Lung (tissue), 12 donors: ENCODE measurements around the gene TBX5. TPM values are rescaled to one million over a fixed set of nuclear protein-coding genes. Genes with fewer than 3 reads are reported as not detected.

ENCODE experiments used
- ATAC-seq: fragments of 200-7000 bp; cut with Tn5 transposase; one replicate; pipeline ENCODE4 v1.9.1; 2020; ENCODE audit warnings: moderate number of reproducible peaks; ENCODE audit not compliant: insufficient read depth, low FRiP score
- DNase-seq, 3 donors: peaks; one replicate each; pipeline ENCODE4 v3.0.0-alpha.2; 2013 to 2017
- H3K27ac ChIP-seq, 2 donors: one replicate each; pipeline ENCODE4 v1.5.1; 2013; ENCODE audit warnings: mild to moderate bottlenecking in 2 of 2, moderate library complexity in 2 of 2, control low read depth in 1 of 2, inconsistent platforms in 1 of 2, low read depth in 1 of 2, low read length in 1 of 2
- H3K27me3 ChIP-seq, 3 donors: one replicate each; pipeline ENCODE4 v1.5.1; 2013; ENCODE audit warnings: low read length in 2 of 3; ENCODE audit not compliant: control insufficient read depth in 3 of 3, insufficient read depth in 3 of 3
- H3K36me3 ChIP-seq, 4 donors: one replicate each; pipeline ENCODE4 v1.5.1; 2013; ENCODE audit warnings: low read length in 4 of 4, mild to moderate bottlenecking in 1 of 4, moderate library complexity in 1 of 4; ENCODE audit not compliant: control insufficient read depth in 4 of 4, insufficient read depth in 4 of 4
- H3K4me1 ChIP-seq, 5 donors: one replicate each; pipeline ENCODE4 v1.5.1; 2013; ENCODE audit warnings: low read length in 5 of 5, mild to moderate bottlenecking in 2 of 5, moderate library complexity in 1 of 5; ENCODE audit not compliant: control insufficient read depth in 5 of 5, insufficient read depth in 5 of 5
- H3K4me3 ChIP-seq: one replicate; pipeline ENCODE4 v1.5.1; 2013; ENCODE audit warnings: mild to moderate bottlenecking, control low read depth, moderate library complexity
- H3K9ac ChIP-seq, 2 donors: one replicate each; pipeline ENCODE4 v1.5.1; 2013; ENCODE audit warnings: low read length in 2 of 2, control low read depth in 1 of 2; ENCODE audit not compliant: insufficient read depth in 1 of 2
- H3K9me3 ChIP-seq, 4 donors: one replicate each; pipeline ENCODE4 v1.5.1; 2013; ENCODE audit warnings: low read length in 3 of 4, mild to moderate bottlenecking in 1 of 4, moderate library complexity in 1 of 4; ENCODE audit not compliant: control insufficient read depth in 4 of 4, insufficient read depth in 3 of 4
- CTCF ChIP-seq: IDR thresholded peaks from 2 replicates; pipeline ENCODE4 v1.5.1; 2012; ENCODE audit warnings: mild to moderate bottlenecking; ENCODE audit errors: control extremely low read depth, extremely low read depth
- WGBS, 2 donors: extraction: QIAGEN DNeasy Blood & Tissue Kit; methylation state at CpG; one replicate each; pipeline ENCODE4 v1.1.7; 2013; 5-methylcytosine and 5-hydroxymethylcytosine counted together
- polyA plus RNA-seq, 2 donors: library from polyadenylated mRNA; stranded (reverse); fragments of 200-250 nt; gene quantifications; one replicate each; pipeline ENCODE4 v1.2.1, GENCODE V29; 2013
- total RNA-seq, 2 donors: library from RNA; depleted of rRNA in 1 of 2; stranded (reverse); fragments of >200 nt in 1 of 2; gene quantifications; one replicate each; pipeline ENCODE4 v1.2.1, GENCODE V29; 2014 to 2021
- donor health status: control.
- donor health status: control.
- donor health status: Bipolar disorder and iron deficiency.
- donor health status: healthy.
- donor health status: DM: yes; HTN: yes; CAD: no.

Gene TBX5
- total and polyA plus RNA-seq, 4 donors, result 5.6 to 39.7 (median 13.9) TPM

- H3K4me3 ChIP-seq, result no peak overlapping the region
Observed at GRCh38 chr12:114400925-114401324, 5.0 kb downstream of the TBX5 start.

DNA sequence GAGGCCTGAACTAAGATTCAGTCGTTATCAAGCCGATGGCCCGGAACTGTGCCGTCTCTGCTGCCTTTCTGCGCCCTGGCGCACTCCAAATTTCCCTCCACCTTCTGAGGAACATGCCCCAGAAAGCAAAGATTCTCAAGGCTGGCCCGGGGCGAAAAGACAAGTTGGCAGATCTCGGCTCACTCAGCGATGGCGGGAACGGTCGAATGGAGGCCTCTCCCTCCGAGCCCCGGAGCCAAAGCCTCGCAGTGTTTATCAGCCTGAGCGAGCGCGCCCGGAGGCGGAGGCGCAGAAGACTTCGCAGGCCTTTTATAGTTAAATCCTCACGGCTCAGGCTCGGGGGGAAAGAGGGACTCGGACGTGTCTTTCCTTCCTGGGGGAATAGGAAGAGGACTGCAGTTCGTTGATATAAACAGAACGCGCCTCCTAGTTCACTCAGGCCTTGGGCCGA lies 5.6 kb downstream of the TBX5 start:
- no peak for TF ChIP-seq CTCF
- Histone ChIP-seq H3K4me3 (no peak overlapping the region), H3K36me3 (peaks cover 0 to 44% (median 12%) of the 10 kb centered on the region in 4 donors), H3K9ac (peak overlapping the region; percentile 8 to 99), H3K27ac (peak overlapping the region; percentile 54 to 82), H3K4me1 (peaks cover 0 to 64% (median 5%) of the 10 kb centered on the region in 5 donors), H3K9me3 (peaks cover 0 to 10% (median 0%) of the 10 kb centered on the region in 4 donors), H3K27me3 (peaks cover 10 to 78% (median 23%) of the 10 kb centered on the region in 3 donors)
- no peak for ATAC-seq
- peak in 1 of 3 donors; percentile 55 for DNase-seq
- WGBS, 2 donors, result 6 to 7% methylated on average over 31 of the region's 31 CpGs

More at GRCh38 chr12:114400925-114401324, 5.0 kb downstream of the TBX5 start:
- Histone ChIP-seq H3K36me3 (peaks cover 0 to 42% (median 11%) of the 10 kb centered on the region in 4 donors), H3K9ac (peak overlapping the region in 1 of 2 donors; percentile 99), H3K27me3 (peaks cover 10 to 78% (median 24%) of the 10 kb centered on the region in 3 donors), H3K27ac (peak overlapping the region; percentile 49 to 82), H3K9me3 (peaks cover 0 to 12% (median 0%) of the 10 kb centered on the region in 4 donors), H3K4me1 (peaks cover 0 to 59% (median 5%) of the 10 kb centered on the region in 5 donors)
- peak; percentile 84 to 91 (median 90) for DNase-seq
- 3% methylated on average over 25 of the region's 25 CpGs for WGBS, 2 donors
- no peak for TF ChIP-seq CTCF
- ATAC-seq, result no peak

- H3K36me3 ChIP-seq, result peaks cover 0 to 42% (median 12%) of the 10 kb centered on the region in 4 donors
- H3K27me3 ChIP-seq, result peaks cover 10 to 79% (median 17%) of the 10 kb centered on the region in 3 donors
- TF ChIP-seq CTCF, result no peak
- peak; percentile 74 to 89 (median 83) for DNase-seq
- peak overlapping the region; percentile 54 to 82 for H3K27ac ChIP-seq
- ATAC-seq, result no peak
- WGBS, 2 donors, result 6 to 10% methylated on average over 30 of the region's 30 CpGs
- peak overlapping the region; percentile 8 to 99 for H3K9ac ChIP-seq
- peaks cover 0 to 71% (median 5%) of the 10 kb centered on the region in 5 donors for H3K4me1 ChIP-seq
- peaks cover 0 to 10% (median 0%) of the 10 kb centered on the region in 4 donors for H3K9me3 ChIP-seq
- H3K4me3 ChIP-seq, result no peak overlapping the region
Observed at GRCh38 chr12:114399664-114400211, 6.2 kb downstream of the TBX5 start.
